ENCODE data around the gene GPR78.
"Not testable (repeated sequence)": the region's sequence is repeated elsewhere in the genome, so short reads cannot be mapped to it uniquely, and the experiment has no call there.

GPR78 gene

DNA sequence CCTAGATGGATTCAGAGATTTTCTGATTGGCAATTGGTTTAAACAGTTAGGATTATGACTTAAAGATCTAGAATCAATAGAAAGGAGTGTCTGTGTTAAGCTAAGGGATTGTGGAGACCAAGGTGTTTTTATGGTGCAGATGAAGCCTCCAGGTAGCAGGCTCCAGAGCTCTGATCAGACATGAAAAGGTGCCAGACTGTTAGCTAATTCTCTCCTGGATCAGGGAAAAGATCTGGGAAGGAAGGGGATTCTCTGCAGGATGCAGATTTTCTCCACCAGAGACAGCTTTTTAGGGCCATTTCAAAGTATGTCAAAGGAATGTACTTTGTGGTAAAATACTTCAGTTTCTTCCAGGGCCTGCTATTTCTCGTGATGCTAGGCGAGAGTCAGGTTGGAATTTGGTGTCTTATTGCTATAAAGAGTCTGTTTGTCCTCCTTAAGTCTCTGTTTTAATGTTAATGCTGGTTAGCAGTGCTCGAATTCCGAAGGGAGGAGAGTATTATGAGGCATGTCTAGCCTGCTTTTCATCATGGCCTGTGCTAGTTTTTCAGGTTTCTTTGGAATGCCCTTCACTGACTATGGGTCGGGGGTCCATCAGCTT is 12.0 kb upstream of the GPR78 start:
- no peak for DNase-seq

GRCh38 chr4:8570201-8570600 is 10.0 kb upstream of the GPR78 start:
- no peak for DNase-seq

- no peak for DNase-seq
Measured at GRCh38 chr4:8571702-8572685, 8.2 kb upstream of the GPR78 start.

DNA sequence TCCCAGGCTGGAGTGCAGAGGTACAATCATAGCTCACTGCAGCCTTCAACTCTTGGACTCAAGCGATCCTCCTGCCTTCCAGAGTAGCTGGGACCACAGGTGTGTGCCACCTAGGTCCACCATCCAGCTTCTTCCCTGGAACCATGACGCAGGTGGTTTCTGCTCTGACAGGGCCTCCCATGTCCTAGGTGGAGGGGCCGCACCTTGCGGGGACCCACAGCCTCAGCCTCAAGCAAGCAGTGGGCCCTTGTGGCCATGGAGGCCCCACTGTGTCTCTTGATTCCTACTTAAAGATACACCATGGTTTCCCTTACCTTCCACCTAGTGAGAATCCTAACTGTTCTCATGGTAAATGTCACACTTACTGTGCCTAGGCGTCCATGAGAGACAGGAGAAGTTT is 6.9 kb upstream of the GPR78 start:
- DNase-seq: no peak

DNA sequence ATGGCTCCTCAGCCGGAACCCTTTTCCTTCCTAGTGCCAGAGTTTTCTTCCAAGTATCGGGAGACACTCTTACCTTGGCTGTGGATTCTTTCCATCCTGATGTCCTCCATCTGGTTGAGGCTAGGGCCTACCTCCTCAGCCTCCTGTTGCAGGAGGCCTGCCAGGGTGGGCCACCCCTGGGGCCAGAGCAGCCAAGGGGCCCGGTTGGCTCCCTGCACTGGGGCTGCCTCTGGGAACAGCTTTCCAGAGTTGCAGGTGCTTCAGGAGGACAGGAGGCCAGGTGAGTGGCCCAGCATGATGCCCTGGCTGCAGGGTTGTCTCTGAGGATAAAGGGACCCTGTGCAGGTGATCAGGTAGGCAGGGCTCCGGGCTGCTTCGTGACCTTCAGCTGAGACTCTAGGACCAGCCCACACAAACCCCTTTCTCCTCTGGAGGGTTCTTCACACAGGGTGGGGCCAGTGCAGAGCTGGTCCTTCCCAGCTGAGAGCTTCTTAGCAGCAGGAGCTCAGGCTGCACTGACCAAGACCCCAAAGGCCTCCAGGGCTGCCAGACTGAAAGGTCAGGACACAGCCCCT is 5.3 kb upstream of the GPR78 start:
- DNase-seq: no peak

- DNase-seq: no peak
Measured at GRCh38 chr4:8575457-8575856, 4.7 kb upstream of the GPR78 start.

DNA sequence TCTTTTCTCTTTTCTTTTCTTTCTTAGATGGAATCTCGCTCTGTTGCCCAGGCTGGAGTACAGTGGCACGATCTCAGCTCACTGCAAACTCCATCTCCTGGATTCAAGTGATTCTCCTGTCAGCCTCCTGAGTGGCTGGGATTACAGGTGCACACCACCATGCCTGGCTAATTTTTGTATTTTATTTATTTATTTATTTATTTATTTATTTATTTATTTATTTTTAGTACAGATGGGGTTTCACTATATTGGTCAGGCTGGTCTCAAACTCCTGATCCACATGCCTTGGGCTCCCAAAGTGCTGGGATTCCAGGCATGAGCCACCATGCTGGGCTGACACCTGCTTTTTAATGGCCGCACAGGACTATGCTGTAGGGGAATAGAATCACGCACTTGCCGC is 3.6 kb upstream of the GPR78 start:
- DNase-seq: not testable (repeated sequence)

DNA sequence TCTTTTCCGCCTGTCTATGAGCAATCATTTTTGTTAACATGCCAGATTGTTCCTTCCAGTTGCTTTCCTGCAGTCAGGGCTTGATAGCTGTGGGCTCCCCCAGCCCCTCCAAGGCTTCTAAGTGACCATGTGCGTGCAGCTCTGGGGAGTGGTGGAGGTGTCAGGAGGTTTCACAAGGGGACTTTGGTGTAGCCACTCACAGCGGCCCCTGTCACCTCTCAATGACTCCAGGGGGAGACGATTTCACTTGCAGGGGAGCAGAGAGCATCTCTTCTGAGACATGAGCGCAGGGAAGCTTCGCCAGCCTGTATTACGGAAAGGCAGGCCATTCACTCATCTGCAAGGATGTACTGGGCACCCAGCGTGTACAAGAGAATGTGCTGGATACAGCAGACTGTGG is 3.1 kb upstream of the GPR78 start:
- no peak for DNase-seq

DNA sequence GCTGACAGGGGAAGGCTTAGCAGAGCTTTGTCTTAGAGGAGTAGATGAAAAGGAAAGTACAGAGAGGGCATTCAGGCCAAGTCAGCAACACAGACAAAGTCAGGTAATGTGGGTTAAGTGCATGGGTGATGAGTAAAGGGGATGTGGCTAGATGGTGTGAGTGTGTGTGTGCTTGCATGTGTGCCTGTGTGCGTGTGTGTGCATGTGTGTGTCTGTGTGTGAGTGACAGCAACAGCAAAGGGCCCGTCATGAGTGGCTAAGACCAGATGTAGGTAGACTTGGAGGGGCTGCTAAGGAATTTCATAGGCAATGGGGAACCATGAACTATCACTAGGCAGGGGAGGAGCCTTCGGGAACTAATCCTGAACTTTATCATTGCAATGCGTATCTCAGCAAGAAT is 2.2 kb upstream of the GPR78 start:
- DNase-seq: no peak

DNA sequence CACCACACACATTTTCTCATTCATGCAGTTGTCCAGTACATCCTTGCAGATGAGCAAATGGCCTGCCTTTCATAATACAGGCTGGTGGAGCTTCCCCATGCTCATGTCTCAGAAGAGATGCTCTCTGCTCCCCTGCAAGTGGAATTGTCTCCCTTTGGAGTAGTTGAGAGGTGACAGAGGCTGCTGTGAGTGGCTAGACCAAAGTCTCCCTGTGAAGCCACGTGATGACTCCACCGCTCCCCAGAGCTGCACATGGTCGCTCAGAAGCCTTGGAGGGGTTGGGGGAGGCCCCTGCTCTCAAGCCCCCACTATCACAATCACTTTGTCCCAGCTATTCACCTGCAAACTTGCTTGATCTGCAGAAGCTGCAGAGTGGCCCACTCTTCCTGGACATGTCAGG is 1.5 kb upstream of the GPR78 start:
- DNase-seq: no peak

DNA sequence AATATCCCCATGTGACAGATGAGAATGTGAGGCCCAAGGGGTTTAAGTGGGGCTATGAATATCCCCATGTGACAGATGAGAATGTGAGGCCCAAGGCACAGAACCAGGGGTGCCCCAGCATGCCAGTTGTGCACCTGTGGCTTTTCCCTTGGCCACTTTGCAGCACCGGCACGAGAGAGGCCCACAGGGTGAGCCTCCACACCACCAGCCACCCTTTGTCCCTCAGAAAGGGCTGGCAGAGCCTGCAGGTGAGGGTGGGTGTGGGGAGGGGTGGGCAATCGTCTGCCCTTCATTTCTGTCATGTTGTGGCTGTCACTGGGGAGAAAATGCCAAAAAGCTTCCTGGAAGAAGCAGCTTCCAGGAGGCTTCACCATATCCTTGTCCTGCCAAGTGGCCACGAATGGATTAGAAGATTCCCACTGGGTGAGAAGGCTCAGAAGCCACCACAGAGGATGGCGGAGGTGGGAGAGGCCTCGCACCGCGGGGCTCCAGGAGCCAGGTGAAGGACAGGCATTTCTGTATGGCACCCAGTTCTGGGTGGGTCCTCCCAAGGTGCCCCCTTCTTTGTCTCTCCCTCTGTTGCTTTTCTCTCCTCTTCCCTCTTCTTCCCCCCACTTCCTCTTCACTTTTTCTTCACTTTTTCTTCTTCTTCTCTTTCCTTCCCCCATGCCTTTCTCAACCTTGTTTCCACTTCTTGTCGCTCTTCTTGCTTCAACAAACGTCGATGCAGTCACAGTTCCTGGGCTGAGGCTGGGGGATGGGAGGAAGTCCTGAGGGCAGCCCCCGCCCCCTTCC is 469 bp upstream of the GPR78 start:
- DNase-seq: no peak

GRCh38 chr4:8581094-8581861 is 1.1 kb downstream of the GPR78 start:
- DNase-seq: no peak

DNA sequence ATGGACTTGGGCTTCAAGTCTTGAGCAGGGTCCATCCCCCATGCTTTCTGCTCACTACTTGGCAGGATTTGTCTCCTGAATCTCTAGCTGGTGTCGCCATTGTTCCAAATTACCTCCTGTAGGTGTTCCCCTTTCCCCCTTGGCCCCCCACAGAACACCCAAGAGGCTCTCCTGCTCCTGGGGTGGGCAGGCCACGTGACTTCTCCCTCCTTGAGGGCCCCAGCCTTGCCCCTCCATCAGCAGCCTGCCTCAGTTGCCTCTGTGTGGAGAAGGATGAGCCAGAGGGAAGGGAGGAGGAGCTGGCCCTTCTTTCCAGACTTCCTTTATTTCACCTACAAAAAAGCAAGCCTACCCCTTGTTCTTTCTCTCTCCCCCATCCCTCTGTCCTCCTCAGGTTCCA is 1.8 kb downstream of the GPR78 start:
- no peak for DNase-seq

DNA sequence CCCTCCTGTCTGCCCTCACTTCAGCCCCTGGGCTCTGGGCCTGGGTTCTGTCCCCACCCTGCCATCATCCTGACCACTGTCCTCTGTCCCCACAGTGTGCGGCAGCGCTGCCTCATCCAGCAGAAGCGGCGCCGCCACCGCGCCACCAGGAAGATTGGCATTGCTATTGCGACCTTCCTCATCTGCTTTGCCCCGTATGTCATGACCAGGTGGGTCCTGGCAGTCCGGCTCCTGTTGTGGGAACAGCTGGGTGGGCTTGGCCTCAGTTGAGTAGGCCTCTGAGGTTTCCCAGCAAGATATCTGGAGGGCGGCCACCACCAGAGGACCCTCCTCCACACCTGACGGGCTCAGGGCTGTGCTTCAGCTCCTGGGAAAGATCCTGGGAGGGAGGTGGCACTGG is 2.2 kb downstream of the GPR78 start:
- no peak for DNase-seq

DNA sequence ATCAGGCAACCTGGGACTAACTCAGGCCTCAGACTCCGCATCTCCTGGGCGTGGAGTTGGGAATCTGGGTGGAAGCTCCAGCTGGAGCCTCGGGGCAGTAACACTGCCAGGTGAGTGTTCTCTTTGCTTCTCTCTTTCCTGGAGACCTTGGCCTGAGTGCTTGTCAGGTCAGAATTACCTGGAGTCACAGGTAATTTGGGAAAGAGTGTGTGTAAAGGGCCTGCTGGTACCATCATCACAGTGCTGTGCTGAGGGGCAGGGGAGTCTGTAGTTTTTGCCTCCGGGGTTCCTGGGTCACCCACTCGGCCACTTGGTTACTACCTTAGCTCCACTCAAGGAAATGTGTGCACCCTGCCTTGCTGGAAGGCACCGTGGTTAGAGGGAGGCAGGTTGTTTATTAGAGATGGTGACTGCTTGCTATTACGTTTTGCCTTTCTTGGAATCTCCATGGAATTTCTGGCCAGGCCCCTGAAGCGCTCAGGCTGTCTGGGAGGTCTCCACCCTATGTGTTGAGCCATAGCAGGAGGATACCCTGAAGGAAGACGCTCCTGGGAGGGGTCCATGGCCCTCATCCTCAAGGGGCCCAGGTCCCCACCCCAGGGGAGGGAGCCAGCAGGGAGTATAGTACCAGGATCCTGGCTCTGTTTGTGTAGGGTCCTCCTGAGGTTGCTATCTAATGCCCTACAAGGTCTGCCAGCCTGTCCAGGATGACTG is 2.9 kb downstream of the GPR78 start:
- DNase-seq: no peak

DNA sequence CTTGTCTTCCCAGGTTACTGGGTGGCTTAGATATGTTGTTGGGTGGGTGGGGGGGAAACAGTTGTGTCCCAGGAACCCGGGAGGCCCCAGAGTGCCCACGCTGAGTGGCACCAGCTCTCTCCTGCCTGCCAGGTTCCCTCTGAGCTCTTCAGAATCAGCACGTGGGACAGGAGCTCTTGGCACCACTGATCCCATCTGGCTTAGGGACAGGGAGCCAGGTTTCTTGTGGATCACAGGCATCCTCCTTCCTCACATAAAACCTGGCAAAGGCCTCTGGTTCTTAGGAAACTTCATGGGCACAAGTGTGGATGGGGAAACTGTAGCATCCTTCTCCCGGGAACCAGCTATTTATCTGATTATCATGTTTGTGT is 3.4 kb downstream of the GPR78 start:
- no peak for DNase-seq

- no peak for DNase-seq
Measured at GRCh38 chr4:8585186-8585585, 5.0 kb downstream of the GPR78 start.

DNA sequence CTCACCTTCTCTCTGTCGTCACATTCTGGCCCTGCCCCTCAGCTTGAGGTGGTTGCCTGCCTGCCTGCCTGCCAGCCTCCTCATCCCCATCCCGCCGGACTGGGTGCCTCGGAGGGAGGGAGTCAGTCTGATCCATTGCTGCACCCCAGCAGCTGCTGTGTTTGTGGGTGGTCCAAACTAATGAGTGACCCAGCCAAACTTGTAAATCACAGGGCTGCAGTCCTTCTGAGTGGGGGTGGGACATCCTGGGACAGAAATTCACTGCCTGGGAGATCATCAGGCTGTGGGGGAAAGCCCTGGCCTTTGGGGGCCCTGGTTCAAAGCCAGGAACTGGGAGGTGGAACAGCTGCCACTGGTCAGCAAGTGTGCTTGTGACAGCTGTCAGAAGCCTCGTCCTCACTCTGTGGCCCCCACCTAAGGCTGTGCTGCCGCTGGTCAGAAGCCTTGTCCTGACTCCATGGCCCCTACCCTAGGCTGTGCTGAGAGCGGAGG is 5.6 kb downstream of the GPR78 start:
- no peak for DNase-seq

- DNase-seq: no peak
Measured at GRCh38 chr4:8586246-8586645, 6.1 kb downstream of the GPR78 start.

DNA sequence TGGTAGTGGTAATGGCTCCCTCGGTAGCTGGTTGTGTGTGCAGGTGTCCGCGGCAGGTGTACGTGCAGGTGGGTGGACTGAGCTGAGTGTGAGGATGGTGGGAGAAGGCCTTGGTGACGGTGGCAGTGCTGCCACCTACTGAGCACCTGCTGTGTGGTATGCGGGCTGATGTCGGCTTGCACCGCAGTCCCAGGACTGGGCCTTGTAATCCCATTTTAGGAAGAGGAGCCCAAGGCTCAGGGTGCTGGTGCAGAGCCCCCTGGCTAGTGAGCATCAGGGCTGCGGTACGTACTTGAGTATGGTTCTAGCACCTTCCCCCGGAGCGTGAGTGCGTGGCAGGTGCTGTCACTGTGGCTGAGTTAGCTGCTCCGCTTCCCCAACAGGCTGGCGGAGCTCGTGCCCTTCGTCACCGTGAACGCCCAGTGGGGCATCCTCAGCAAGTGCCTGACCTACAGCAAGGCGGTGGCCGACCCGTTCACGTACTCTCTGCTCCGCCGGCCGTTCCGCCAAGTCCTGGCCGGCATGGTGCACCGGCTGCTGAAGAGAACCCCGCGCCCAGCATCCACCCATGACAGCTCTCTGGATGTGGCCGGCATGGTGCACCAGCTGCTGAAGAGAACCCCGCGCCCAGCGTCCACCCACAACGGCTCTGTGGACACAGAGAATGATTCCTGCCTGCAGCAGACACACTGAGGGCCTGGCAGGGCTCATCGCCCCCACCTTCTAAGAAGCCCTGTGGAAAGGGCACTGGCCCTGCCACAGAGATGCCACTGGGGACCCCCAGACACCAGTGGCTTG is 6.7 kb downstream of the GPR78 start:
- DNase-seq: no peak

All from NCI-H510A (cell line).